GM18498 (cell line): ENCODE results near the gene LTB.

Experiments used
- ATAC-seq: cut with Tn5 transposase; IDR thresholded peaks from one replicate; pipeline ENCODE4 v1.9.1; 2021; ENCODE audit warnings: mild to moderate bottlenecking, moderate library complexity; ENCODE audit not compliant: unreplicated experiment

LTB gene

GRCh38 chr6:31576897-31577578, 5.2 kb downstream of the LTB start:
- ATAC-seq: no peak

- ATAC-seq: no peak
These were observed 6.1 kb downstream of the LTB start for GRCh38 chr6:31575952-31576685.

GRCh38 chr6:31575335-31575901, 6.8 kb downstream of the LTB start, which contains the start of gene TNF:
TNF (plus strand) TSS chr6:31575565; CDS start chr6:31575742, 177 bp downstream.
- ATAC-seq: no peak

GRCh38 chr6:31574106-31575061, 7.8 kb downstream of the LTB start:
- ATAC-seq: no peak

GRCh38 chr6:31573239-31574105, 8.8 kb downstream of the LTB start:
- no peak for ATAC-seq

- ATAC-seq: peak; percentile 45
These were observed 9.9 kb downstream of the LTB start, which contains the start of gene LTA for GRCh38 chr6:31572041-31572911. LTA (plus strand) TSS chr6:31572289; CDS start chr6:31572743, 454 bp downstream.

- no peak for ATAC-seq
These were observed 12.2 kb downstream of the LTB start for GRCh38 chr6:31569861-31570536.

GRCh38 chr6:31568537-31568961, 13.7 kb downstream of the LTB start:
- peak; percentile 63 for ATAC-seq

- ATAC-seq: no peak
These were observed 14.5 kb downstream of the LTB start for GRCh38 chr6:31567531-31568370.

GRCh38 chr6:31560697-31561058, 21.5 kb downstream of the LTB start:
- ATAC-seq: no peak

- peak; percentile 68 for ATAC-seq
These were observed 22.1 kb downstream of the LTB start for GRCh38 chr6:31559958-31560696.

GRCh38 chr6:31559606-31559957, 22.6 kb downstream of the LTB start:
- ATAC-seq: no peak

- no peak for ATAC-seq
These were observed 23.4 kb downstream of the LTB start for GRCh38 chr6:31558631-31559500.

GRCh38 chr6:31558318-31558625, 24.0 kb downstream of the LTB start:
- ATAC-seq: no peak

GRCh38 chr6:31557443-31558317, 24.5 kb downstream of the LTB start:
- ATAC-seq: no peak
